C4-2B (cell line): Measurements from ENCODE around the gene ENO2.
"Not testable (repeated sequence)": the region's sequence is repeated elsewhere in the genome, so short reads cannot be mapped to it uniquely, and the experiment has no call there.

Experiments
- H3K27ac ChIP-seq: fragments of 450-650 bp; 2 replicates; pipeline ENCODE4 v1.5.1; 2017
- CTCF ChIP-seq: fragments of 450-650 bp; conservative IDR thresholded peaks from 2 replicates; pipeline ENCODE4 v1.5.1; 2017; ENCODE audit warnings: mild to moderate bottlenecking
- ZFX ChIP-seq: fragments of 450-650 bp; IDR thresholded peaks from 2 replicates; pipeline ENCODE4 v1.6.1; 2017

The ENO2 gene

GRCh38 chr12:6914246-6914946, at the start of gene ENO2:
TSS of gene ENO2 (plus strand) at chr12:6914580. CDS start at chr12:6915833, 1,253 bp downstream.
- no peak within 1 kb of the TSS for H3K27ac ChIP-seq
- TF ChIP-seq CTCF (no peak), ZFX (no peak)

GRCh38 chr12:6865307-6865706, 49.1 kb upstream of the ENO2 start:
- not testable (repeated sequence) for H3K27ac ChIP-seq

- H3K27ac ChIP-seq: peak overlapping the region; percentile 100
- TF ChIP-seq CTCF: no peak
- no peak for TF ChIP-seq ZFX
These were observed 48.0 kb upstream of the ENO2 start for GRCh38 chr12:6866163-6866919.

- peak overlapping the region; percentile 100 for H3K27ac ChIP-seq
- no peak for TF ChIP-seq CTCF
These were observed 47.4 kb upstream of the ENO2 start for GRCh38 chr12:6866920-6867412.

GRCh38 chr12:6867413-6868210, 46.8 kb upstream of the ENO2 start, which contains the start of gene TPI1:
TSS of gene TPI1 (plus strand) at chr12:6867531. CDS start at chr12:6867567, 36 bp downstream.
- TF ChIP-seq ZFX (peak; percentile 83), CTCF (no peak)
- peak within 1 kb of the TSS; percentile 100 for H3K27ac ChIP-seq

GRCh38 chr12:6868211-6869048, 46.0 kb upstream of the ENO2 start:
- H3K27ac ChIP-seq: peak overlapping the region; percentile 100
- TF ChIP-seq CTCF (no peak), ZFX (no peak)
